Endothelial cell of umbilical vein (primary cell): ENCODE measurements around the gene PPM1M.

Experiments
- CTCF ChIP-seq, 2 donors: IDR thresholded peaks; 1 replicate in 1 of 2; 2 replicates in 1 of 2; pipeline ENCODE4 v1.5.1; 2011; ENCODE audit warnings: low read length in 2 of 2, mild to moderate bottlenecking in 2 of 2, moderate library complexity in 2 of 2, control low read depth in 1 of 2, inconsistent platforms in 1 of 2, low read depth in 1 of 2; ENCODE audit not compliant: insufficient read depth in 1 of 2; ENCODE audit errors: extremely low read depth in 1 of 2
- EZH2 ChIP-seq: IDR thresholded peaks from 2 replicates; pipeline ENCODE4 v1.6.1; 2012; ENCODE audit warnings: borderline replicate concordance, low read depth, mild to moderate bottlenecking, moderate library complexity, low read length, inconsistent platforms; ENCODE audit not compliant: severe bottlenecking
- JUN ChIP-seq: IDR thresholded peaks from 2 replicates; pipeline ENCODE4 v1.6.1; 2011; ENCODE audit warnings: borderline replicate concordance, low read depth; ENCODE audit not compliant: insufficient read length, insufficient read depth
- MAX ChIP-seq: IDR thresholded peaks from 2 replicates; pipeline ENCODE4 v1.6.1; 2011; ENCODE audit not compliant: insufficient read depth, insufficient read length
- MYC ChIP-seq: IDR thresholded peaks from one replicate; pipeline ENCODE4 v1.6.1; 2011; ENCODE audit warnings: mild to moderate bottlenecking, low read depth, low read length
- POLR2A ChIP-seq: IDR thresholded peaks from 2 replicates; pipeline ENCODE4 v1.6.1; 2012; ENCODE audit warnings: low read depth, mild to moderate bottlenecking, control low read depth, low read length
- POLR2AphosphoS5 ChIP-seq: IDR thresholded peaks from 2 replicates; pipeline ENCODE4 v1.6.1; 2012; ENCODE audit warnings: low read depth, mild to moderate bottlenecking, control low read depth, low read length, moderate library complexity; ENCODE audit not compliant: insufficient read depth

GRCh38 chr3:52286777-52287110, 41.2 kb downstream of the PPM1M start:
- TF ChIP-seq CTCF (IDR thresholded peaks at IDR 0.05; ENCODE audit: extremely low read depth in 1 of 2, insufficient read depth in 1 of 2, low read depth in 1 of 2, low read length in 2 of 2) (no peak), POLR2AphosphoS5 (no peak), POLR2A (no peak), JUN (no peak), EZH2 (no peak), MAX (no peak), MYC (no peak)
